GM12878 (cell line): ENCODE results near the gene SMTNL2. TPM values are rescaled to one million over a fixed set of nuclear protein-coding genes. Genes with fewer than 3 reads are reported as not detected.

ENCODE experiments used
- ATAC-seq: fragments of 200-7000 bp; cut with Tn5 transposase; 3 replicates; pipeline ENCODE4 v1.9.1; 2020; ENCODE audit warnings: mild to moderate bottlenecking, moderate library complexity
- BruUV-seq: library from RNA; stranded (reverse); fragments of 400-500 nt; replicated peaks from 2 replicates; lab custom pipeline; 2021; lab: Mats Ljungman, UMichigan
- CTCF ChIA-PET: fragments of 300-600 bp; sonication (Branson Sonifier 250); formaldehyde crosslinking; extraction: SDS; loops from one replicate; lab custom pipeline; 2021; ENCODE audit warnings: inconsistent platforms; lab: Yijun Ruan, JAX
- POLR2A ChIA-PET: fragments of 350-600 bp; formaldehyde crosslinking; extraction: SDS; loops from one replicate; lab custom pipeline; 2021; ENCODE audit warnings: inconsistent platforms; lab: Charles Lee
- RAD21 ChIA-PET: fragments of 300-600 bp; sonication (Branson Sonifier 250); formaldehyde crosslinking; loops from one replicate; lab custom pipeline; 2023; ENCODE audit warnings: antibody characterized with exemption; ENCODE audit not compliant: unreplicated experiment; lab: Charles Lee
- SMC1A ChIA-PET: fragments of 300-600 bp; sonication (Branson Sonifier 250); formaldehyde crosslinking; loops from one replicate; lab custom pipeline; 2023; ENCODE audit not compliant: unreplicated experiment, uncharacterized antibody; lab: Charles Lee
- DNase-seq: peaks from one replicate; pipeline ENCODE4 v3.0.0-alpha.2; 2011; ENCODE audit warnings: low read depth, low spot score
- FAIRE-seq: peaks from 3 replicates; lab custom pipeline; 2011; peaks lifted over from hg19 to GRCh38; lab: Jason Lieb, UNC
- H2AFZ ChIP-seq: 2 replicates; pipeline ENCODE4 v1.6.0; 2011; ENCODE audit warnings: low read depth, low read length, control low read depth; ENCODE audit not compliant: control insufficient read depth
- H3K27ac ChIP-seq: 2 replicates; pipeline ENCODE4 v1.5.1; 2011; ENCODE audit warnings: control low read depth; ENCODE audit not compliant: control insufficient read depth, insufficient read depth
- H3K27me3 ChIP-seq, 2 experiments: replicated peaks in 1 of 2; 2 replicates each; pipeline versions ENCODE4 v1.6.0 to v1.6.1; 2011; ENCODE audit warnings: low read length in 1 of 2; ENCODE audit not compliant: control insufficient read depth in 2 of 2, insufficient read depth in 2 of 2
- H3K36me3 ChIP-seq, 2 experiments: 2 replicates each; pipeline ENCODE4 v1.5.1; 2011; ENCODE audit warnings: low read length in 1 of 2; ENCODE audit not compliant: control insufficient read depth in 2 of 2, insufficient read depth in 2 of 2
- H3K4me1 ChIP-seq: 2 replicates; pipeline ENCODE4 v1.6.1; 2011; ENCODE audit warnings: mild to moderate bottlenecking, low read length, moderate library complexity, mixed read lengths; ENCODE audit not compliant: control insufficient read depth, insufficient read depth
- H3K4me2 ChIP-seq: 2 replicates; pipeline ENCODE4 v1.6.0; 2011; ENCODE audit warnings: control low read depth; ENCODE audit not compliant: control insufficient read depth, insufficient read depth
- H3K4me3 ChIP-seq: fragments of 200-600 bp; sonication (generic); 2 replicates; pipeline ENCODE4 v1.5.1; 2016
- H3K79me2 ChIP-seq: 2 replicates; pipeline ENCODE4 v1.6.0; 2011; ENCODE audit warnings: low read length; ENCODE audit not compliant: control insufficient read depth, insufficient read depth
- H3K9ac ChIP-seq: 2 replicates; pipeline ENCODE4 v1.8.0; 2011; ENCODE audit warnings: low read length, control low read depth, mixed read lengths; ENCODE audit not compliant: control insufficient read depth, insufficient read depth
- H3K9me3 ChIP-seq: replicated peaks from 3 replicates; pipeline ENCODE4 v1.5.1; 2011; ENCODE audit warnings: mild to moderate bottlenecking, low read length; ENCODE audit not compliant: control insufficient read depth, insufficient read depth
- H4K20me1 ChIP-seq: 2 replicates; pipeline ENCODE4 v1.6.0; 2011; ENCODE audit not compliant: control insufficient read depth, insufficient read depth
- BCL3 ChIP-seq: IDR thresholded peaks from 2 replicates; pipeline ENCODE4 v1.6.1; 2011; ENCODE audit warnings: borderline replicate concordance, low read depth, mild to moderate bottlenecking, moderate library complexity, low read length; ENCODE audit not compliant: insufficient read depth, poor library complexity, severe bottlenecking
- BHLHE40 ChIP-seq, 2 experiments: fragments of 450-650 bp in 1 of 2; IDR thresholded peaks; 2 replicates each; pipeline ENCODE4 v1.6.1; 2011 to 2017; ENCODE audit warnings: low read depth in 2 of 2, borderline replicate concordance in 1 of 2, improper control_type of control experiment in 1 of 2, low read length in 1 of 2, mild to moderate bottlenecking in 1 of 2
- IKZF1 ChIP-seq: fragments of 450-650 bp; conservative IDR thresholded peaks from 2 replicates; pipeline ENCODE4 v1.6.1; 2017; ENCODE audit warnings: antibody characterized with exemption, mild to moderate bottlenecking
- KLF5 ChIP-seq: fragments of 450-650 bp; IDR thresholded peaks from 2 replicates; pipeline ENCODE4 v1.6.1; 2014; ENCODE audit warnings: mild to moderate bottlenecking; ENCODE audit not compliant: partially characterized antibody
- NFYA ChIP-seq: IDR thresholded peaks from 2 replicates; pipeline ENCODE4 v1.6.1; 2011; ENCODE audit warnings: low read depth, mild to moderate bottlenecking, low read length, improper control_type of control experiment, borderline replicate concordance
- NR2F1 ChIP-seq: fragments of 450-650 bp; conservative IDR thresholded peaks from 2 replicates; pipeline ENCODE4 v1.6.1; 2017; ENCODE audit warnings: mild to moderate bottlenecking
- PAX5 ChIP-seq: IDR thresholded peaks from 2 replicates; pipeline ENCODE4 v1.6.1; 2011; ENCODE audit warnings: low read depth, low read length, borderline replicate concordance
- PKNOX1 ChIP-seq: fragments of 450-650 bp; IDR thresholded peaks from 2 replicates; pipeline ENCODE4 v1.6.1; 2016; ENCODE audit warnings: mild to moderate bottlenecking
- POU2F2 ChIP-seq: IDR thresholded peaks from 3 replicates; pipeline ENCODE4 v1.6.1; 2011; ENCODE audit warnings: low read depth, mild to moderate bottlenecking, low read length, borderline replicate concordance
- RAD51 ChIP-seq: fragments of 450-650 bp; IDR thresholded peaks from 2 replicates; pipeline ENCODE4 v1.6.1; 2016; ENCODE audit warnings: moderate library complexity, mild to moderate bottlenecking, inconsistent platforms
- RELA ChIP-seq: fragments of 450-650 bp; IDR thresholded peaks from 2 replicates; pipeline ENCODE4 v1.8.0; 2014; ENCODE audit warnings: borderline replicate concordance; ENCODE audit not compliant: partially characterized antibody
- RUNX3 ChIP-seq: IDR thresholded peaks from 2 replicates; pipeline ENCODE4 v1.6.1; 2012; ENCODE audit warnings: low read length, inconsistent platforms
- SKIL ChIP-seq: fragments of 450-650 bp; IDR thresholded peaks from 2 replicates; pipeline ENCODE4 v1.6.1; 2017; ENCODE audit warnings: mild to moderate bottlenecking, low read depth, inconsistent platforms; ENCODE audit not compliant: poor library complexity, severe bottlenecking
- SREBF1 ChIP-seq: IDR thresholded peaks from 2 replicates; pipeline ENCODE4 v1.6.1; 2012; ENCODE audit warnings: mild to moderate bottlenecking, low read length
- USF1 ChIP-seq: IDR thresholded peaks from 2 replicates; pipeline ENCODE4 v1.6.1; 2011; ENCODE audit warnings: borderline replicate concordance, low read depth, mild to moderate bottlenecking, moderate library complexity, mixed read lengths, low read length; ENCODE audit not compliant: insufficient read depth; ENCODE audit errors: extremely low read length
- WGBS: methylation state at CpG from one replicate; pipeline ENCODE4 v1.1.6; 2016; ENCODE audit warnings: low lambda C conversion rate; ENCODE audit not compliant: insufficient replicate concordance, insufficient coverage; ENCODE audit errors: missing lambda C conversion rate; 5-methylcytosine and 5-hydroxymethylcytosine counted together
- in situ Hi-C: fragments of 300-500 bp; cut with MboI; formaldehyde crosslinking; loops from 9 replicates; pipeline ENCODE4 v1.14.3; 2018; ENCODE audit warnings: mixed read lengths
- intact Hi-C: fragments of 100-400 bp; cut with micrococcal nuclease; formaldehyde crosslinking; loops from one replicate; pipeline ENCODE4 v1.14.2; 2022; ENCODE audit not compliant: unreplicated experiment
- polyA plus RNA-seq, 11 experiments: library from polyadenylated mRNA; depleted of rRNA in 4 of 11; unstranded in 6 of 11; stranded (reverse) in 5 of 11; fragments of >200 nt; fragmentation: Nextera tagmentation in 4 of 11; fragmentation: Illumina TruSeq in 1 of 11; extraction: Ambion mirVana in 4 of 11; extraction: Trizol in 1 of 11; gene quantifications; 1 replicate in 1 of 11; 2 replicates in 10 of 11; pipeline versions ENCODE4 v1.2.1 to v1.2.3, GENCODE V29; 2011 to 2016; ENCODE audit warnings: inconsistent platforms in 2 of 11, missing spikeins in 2 of 11, low read depth in 1 of 11
- total RNA-seq, 4 experiments: library from RNA; depleted of rRNA in 3 of 4; stranded (reverse); fragments of >200 nt in 3 of 4; fragmentation: Illumina TruSeq in 1 of 4; extraction: Trizol in 1 of 4; gene quantifications; 2 replicates each; pipeline versions ENCODE4 v1.2.1 to v1.2.3, GENCODE V29; 2013 to 2021

SMTNL2 gene
- total and polyA plus RNA-seq, 10 of the 15 experiments (the other 5 are each of a cell fraction or from before 2014, with no cell fraction given), result not detected

- ATAC-seq (peak; percentile 93), FAIRE-seq (no peak), DNase-seq (no peak)
- TF ChIP-seq BCL3, result peak; percentile 63
- TF ChIP-seq RUNX3, result peak; percentile 49; the same call in 1 of the 2 replicates
- TF ChIP-seq PAX5, result 0 out of 2 replicates have a peak, but pooled peaks have one; percentile 18
- peak; percentile 38 for TF ChIP-seq IKZF1
- no peak for TF ChIP-seq SKIL
- peak; percentile 46; the same call in 1 of the 2 replicates for TF ChIP-seq NR2F1
- TF ChIP-seq RAD51, result 0 out of 2 replicates have a peak, but pooled peaks have one; percentile 20
- no peak for TF ChIP-seq KLF5
- peak; percentile 87 to 94 for TF ChIP-seq BHLHE40 (IDR thresholded peaks at IDR 0.05; ENCODE audit: borderline replicate concordance in 1 of 2, low read depth in 2 of 2, low read length in 1 of 2)
- TF ChIP-seq PKNOX1, result 0 out of 2 replicates have a peak, but pooled peaks have one; percentile 10
- TF ChIP-seq NFYA, result no peak
- peak; percentile 35 for TF ChIP-seq USF1
- TF ChIP-seq POU2F2, result no peak
- TF ChIP-seq SREBF1, result no peak
- TF ChIP-seq RELA, result peak; percentile 73
- Histone ChIP-seq H3K79me2 (no peaks in the 10 kb centered on the region), H2AFZ (peak overlapping the region; percentile 3; the same call in 1 of the 2 replicates), H3K9me3 (no peaks in the 10 kb centered on the region), H3K27me3 (no peaks in the 10 kb centered on the region; a peak in 1 of 4 replicates), H4K20me1 (no peaks in the 10 kb centered on the region), H3K4me2 (no peak overlapping the region), H3K27ac (no peak overlapping the region), H3K4me3 (no peak overlapping the region), H3K9ac (no peak overlapping the region), H3K36me3 (no peaks in the 10 kb centered on the region), H3K4me1 (peaks cover 6% of the 10 kb centered on the region; the same call in 1 of the 2 replicates)
- intact Hi-C loops, result no loop called here
- ChIA-PET RAD21 (interaction anchor here (0.6 kb wide), 1 partner anchor 16 kb away, joined by 3 read pairs; no protein-coding TSS in a partner anchor), CTCF (interaction anchor here (1.0 to 1.1 kb wide), 2 partner anchors 9 to 51 kb away, joined by 3 read pairs; no protein-coding TSS in a partner anchor), POLR2A (no interaction called here), SMC1A (no interaction called here)
- no TSS peak for BruUV-seq
- in situ Hi-C loops, result no loop called here
- 17% methylated on average over 7 of the region's 7 CpGs for WGBS
Observed at GRCh38 chr17:4573669-4574068, 10.7 kb upstream of the SMTNL2 start.
